WERI-Rb-1 (cell line): ENCODE measurements around the gene RAB8A.

Experiments used
- DNase-seq: peaks from one replicate; pipeline ENCODE4 v3.0.0-alpha.2; 2020
- H3K27ac ChIP-seq: fragments of 250-450 bp; sonication (Bioruptor Pico); 2 replicates; pipeline ENCODE4 v1.5.1; 2020; ENCODE audit warnings: mild to moderate bottlenecking, moderate library complexity
- H3K27me3 ChIP-seq: fragments of 250-450 bp; sonication (Bioruptor Pico); 2 replicates; pipeline ENCODE4 v1.5.1; 2021; ENCODE audit warnings: mild to moderate bottlenecking, low read depth, moderate library complexity; ENCODE audit not compliant: insufficient read depth, severe bottlenecking
- H3K36me3 ChIP-seq: fragments of 250-450 bp; sonication (Bioruptor Pico); 2 replicates; pipeline ENCODE4 v1.5.1; 2020; ENCODE audit warnings: mild to moderate bottlenecking, moderate library complexity
- H3K4me3 ChIP-seq: 2 replicates; pipeline ENCODE4 v1.5.1; 2011; ENCODE audit warnings: low read depth, mild to moderate bottlenecking, control low read depth, low read length
- H3K9me3 ChIP-seq: fragments of 250-450 bp; sonication (Bioruptor Pico); 2 replicates; pipeline ENCODE4 v1.5.1; 2021; ENCODE audit warnings: mild to moderate bottlenecking, moderate library complexity; ENCODE audit not compliant: severe bottlenecking
- TF ChIP-seq, protein P1 (sequence below): IDR thresholded peaks from 2 replicates; pipeline ENCODE4 v1.5.1; 2011; ENCODE audit warnings: low read depth, mild to moderate bottlenecking, control low read depth, inconsistent platforms, low read length

RAB8A gene

DNA sequence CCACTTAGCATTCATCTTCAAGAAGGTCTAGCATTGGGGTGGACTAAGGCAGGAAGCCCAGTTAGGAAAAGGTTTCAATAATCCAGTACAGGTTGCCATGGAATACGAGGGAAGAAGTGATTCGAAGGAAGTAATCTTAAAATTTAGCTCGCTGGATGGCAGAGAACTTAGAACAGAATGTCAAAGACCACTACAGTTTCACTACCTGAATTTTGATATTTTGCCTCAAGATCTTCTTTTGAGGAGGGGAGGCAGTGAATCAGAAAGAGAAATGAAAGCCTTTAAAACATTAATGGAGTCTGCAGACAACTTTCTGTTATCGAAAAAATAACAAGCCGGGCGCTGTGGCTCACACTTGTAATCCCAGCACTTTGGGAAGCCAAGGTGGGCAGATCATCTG lies 7.0 kb upstream of the RAB8A start:
- Histone ChIP-seq H3K9me3 (no peaks in the 10 kb centered on the region), H3K27me3 (no peaks in the 10 kb centered on the region), H3K27ac (no peak overlapping the region), H3K4me3 (no peak overlapping the region), H3K36me3 (peaks cover 33% of the 10 kb centered on the region)
- DNase-seq = no peak
- TF ChIP-seq, protein P1, sequence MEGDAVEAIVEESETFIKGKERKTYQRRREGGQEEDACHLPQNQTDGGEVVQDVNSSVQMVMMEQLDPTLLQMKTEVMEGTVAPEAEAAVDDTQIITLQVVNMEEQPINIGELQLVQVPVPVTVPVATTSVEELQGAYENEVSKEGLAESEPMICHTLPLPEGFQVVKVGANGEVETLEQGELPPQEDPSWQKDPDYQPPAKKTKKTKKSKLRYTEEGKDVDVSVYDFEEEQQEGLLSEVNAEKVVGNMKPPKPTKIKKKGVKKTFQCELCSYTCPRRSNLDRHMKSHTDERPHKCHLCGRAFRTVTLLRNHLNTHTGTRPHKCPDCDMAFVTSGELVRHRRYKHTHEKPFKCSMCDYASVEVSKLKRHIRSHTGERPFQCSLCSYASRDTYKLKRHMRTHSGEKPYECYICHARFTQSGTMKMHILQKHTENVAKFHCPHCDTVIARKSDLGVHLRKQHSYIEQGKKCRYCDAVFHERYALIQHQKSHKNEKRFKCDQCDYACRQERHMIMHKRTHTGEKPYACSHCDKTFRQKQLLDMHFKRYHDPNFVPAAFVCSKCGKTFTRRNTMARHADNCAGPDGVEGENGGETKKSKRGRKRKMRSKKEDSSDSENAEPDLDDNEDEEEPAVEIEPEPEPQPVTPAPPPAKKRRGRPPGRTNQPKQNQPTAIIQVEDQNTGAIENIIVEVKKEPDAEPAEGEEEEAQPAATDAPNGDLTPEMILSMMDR = no peak

DNA sequence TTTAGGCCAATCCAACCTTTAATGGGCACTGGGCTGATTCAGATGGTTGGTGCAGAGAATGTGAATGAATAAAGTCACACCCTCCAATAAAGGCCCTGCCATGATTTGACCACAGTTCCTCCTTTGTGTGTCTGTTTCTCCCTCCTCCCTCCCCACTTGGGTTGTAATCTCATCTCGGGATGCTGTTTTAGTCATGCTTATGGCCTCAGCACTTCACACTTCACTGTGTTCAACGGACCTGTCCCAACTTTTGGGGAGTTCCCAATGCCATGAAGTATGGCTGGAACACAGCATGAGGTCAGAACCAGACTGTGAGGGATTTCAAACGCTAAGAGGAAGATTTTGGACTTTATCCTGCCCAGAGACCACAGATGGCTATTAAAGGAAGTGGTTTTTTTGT lies 5.6 kb upstream of the RAB8A start:
- Histone ChIP-seq H3K4me3 (no peak overlapping the region), H3K27ac (no peak overlapping the region), H3K27me3 (no peaks in the 10 kb centered on the region), H3K36me3 (peaks cover 19% of the 10 kb centered on the region), H3K9me3 (no peaks in the 10 kb centered on the region)
- DNase-seq = no peak
- TF ChIP-seq, protein P1 = no peak

DNA sequence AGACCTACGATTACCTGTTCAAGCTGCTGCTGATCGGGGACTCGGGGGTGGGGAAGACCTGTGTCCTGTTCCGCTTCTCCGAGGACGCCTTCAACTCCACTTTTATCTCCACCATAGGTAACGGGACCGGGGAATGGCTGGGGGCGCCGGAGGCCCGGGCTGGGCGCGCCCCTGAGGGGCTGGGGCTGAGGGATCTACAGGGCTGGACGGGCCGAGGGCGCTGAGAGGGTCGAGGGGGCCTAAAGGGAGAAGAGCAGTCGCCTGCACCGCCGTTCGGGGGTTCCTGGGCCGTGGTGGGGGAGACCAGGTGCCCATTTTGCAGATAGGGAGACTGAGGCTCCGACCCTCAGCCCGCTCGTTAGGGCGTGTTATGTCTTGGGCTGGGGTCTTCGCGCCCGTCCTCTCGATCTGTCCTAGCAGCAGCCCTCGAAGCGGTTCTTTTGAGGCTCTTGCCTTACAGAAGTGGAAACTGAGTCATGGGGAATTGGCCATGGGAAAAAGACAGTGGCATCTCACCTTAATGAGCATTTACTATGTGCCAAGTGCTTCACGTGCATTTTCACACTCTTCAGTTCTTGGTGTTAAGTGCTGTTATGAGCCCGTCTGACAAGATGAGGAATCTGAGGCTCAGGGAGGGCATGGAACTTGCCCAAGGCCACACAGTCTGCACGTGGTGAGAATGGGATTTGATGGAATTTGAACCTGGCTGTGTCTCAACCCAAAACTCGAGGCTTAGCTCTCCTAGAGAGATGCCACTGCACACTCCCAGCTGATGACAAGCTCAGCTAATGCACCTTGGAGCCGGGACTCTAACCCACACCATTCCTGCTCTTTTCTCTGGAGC lies 442 bp downstream of the RAB8A start:
- no peak for DNase-seq
- TF ChIP-seq, protein P1 = no peak
- no peaks in the 10 kb centered on the region for H3K9me3 ChIP-seq

DNA sequence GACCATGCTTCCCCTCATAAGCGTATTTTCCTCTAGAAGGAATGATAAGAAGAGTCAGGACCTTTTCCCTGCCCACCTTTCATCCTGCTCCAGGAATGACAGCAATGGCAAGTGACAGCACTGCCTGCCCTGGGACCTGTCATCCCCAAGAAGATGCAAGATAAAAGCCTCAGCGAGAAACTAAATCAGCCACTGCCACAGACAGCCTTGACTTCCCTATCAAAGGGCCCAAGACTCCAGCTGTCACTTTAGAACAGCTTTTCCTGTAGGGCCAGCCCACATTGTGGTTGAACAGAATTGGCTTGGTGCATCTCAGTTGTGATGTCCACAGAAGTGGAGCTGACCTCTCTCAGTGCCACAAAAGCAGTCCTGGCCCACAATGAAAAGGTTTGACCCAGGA lies 1.1 kb downstream of the RAB8A start:
- no peaks in the 10 kb centered on the region for H3K9me3 ChIP-seq
- no peak overlapping the region for H3K27ac ChIP-seq
- no peak overlapping the region for H3K4me3 ChIP-seq
- peaks cover 31% of the 10 kb centered on the region for H3K36me3 ChIP-seq
- DNase-seq = no peak
- no peaks in the 10 kb centered on the region for H3K27me3 ChIP-seq
- TF ChIP-seq, protein P1 = no peak

More for the DNA sequence above, 442 bp downstream of the RAB8A start:
- peaks cover 30% of the 10 kb centered on the region for H3K36me3 ChIP-seq
- H3K4me3 ChIP-seq = peak overlapping the region; percentile 90
- no peaks in the 10 kb centered on the region for H3K27me3 ChIP-seq
- H3K27ac ChIP-seq = peak overlapping the region; percentile 93

DNA sequence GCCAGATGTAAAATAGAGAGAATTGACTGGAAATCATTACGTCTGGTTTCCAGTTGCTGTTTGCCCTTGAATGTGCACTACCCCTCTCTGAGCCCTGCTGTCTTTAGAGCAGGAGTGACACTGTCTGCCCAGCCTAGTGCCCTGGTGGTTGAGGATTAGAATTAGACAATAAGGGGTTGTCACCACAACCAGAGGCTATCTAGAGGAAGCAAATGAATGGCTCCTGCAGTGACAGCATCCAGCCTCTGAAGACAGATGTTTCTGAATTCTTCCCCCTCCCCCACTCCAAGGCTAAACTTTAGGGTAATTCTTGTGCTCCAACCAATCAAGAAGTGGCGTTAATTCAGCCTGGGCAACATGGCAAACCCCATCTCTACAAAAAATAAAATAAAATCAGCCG lies 2.0 kb downstream of the RAB8A start:
- Histone ChIP-seq H3K9me3 (no peaks in the 10 kb centered on the region), H3K4me3 (no peak overlapping the region), H3K27me3 (no peaks in the 10 kb centered on the region), H3K36me3 (peaks cover 40% of the 10 kb centered on the region), H3K27ac (no peak overlapping the region)
- DNase-seq = no peak
- TF ChIP-seq, protein P1 = no peak
